ENCODE data around the gene OVOL1. TPM values are rescaled to one million over a fixed set of nuclear protein-coding genes. Genes with fewer than 3 reads are reported as not detected.
A peak's percentile ranks its signal among the peaks of the same experiment; 100 is the strongest.

OVOL1 gene
- total RNA-seq, 3 donors from 2014 or later (not counting 1 experiment from before 2014, with no cell fraction given), result 0.11 to 0.12 TPM; not detected in 1

DNA sequence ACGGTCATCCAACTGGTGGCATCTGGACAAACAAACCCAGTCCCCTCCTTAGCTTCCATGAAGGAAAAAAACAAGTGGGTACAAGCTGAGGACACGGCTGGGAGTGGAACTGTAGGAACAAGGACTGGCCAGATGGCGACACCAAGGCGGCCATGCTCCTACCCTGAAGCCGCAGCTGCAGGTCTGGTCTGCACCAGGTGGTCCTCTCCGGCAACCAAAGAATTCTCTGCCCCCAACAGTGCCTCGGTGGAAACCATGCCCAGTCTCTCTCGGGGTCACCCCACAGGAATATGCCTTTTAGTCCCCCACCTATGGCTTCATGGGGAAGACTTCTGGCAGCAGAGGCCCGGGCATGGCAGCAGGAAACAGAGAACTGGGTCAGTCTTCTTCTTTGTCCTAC, 22.6 kb downstream of the OVOL1 start:
- Mint-ChIP-seq H3K27ac (no peak overlapping the region), H3K27me3 (ENCODE audit: low read depth in 2 of 2) (peaks cover 2 to 9% of the 10 kb centered on the region in 2 donors), H3K9me3 (no peaks in the 10 kb centered on the region), H3K36me3 (no peaks in the 10 kb centered on the region), H3K4me3 (no peak overlapping the region), H3K4me1 (no peaks in the 10 kb centered on the region)
- intact Hi-C loops (cut with micrococcal nuclease), result no loop called here
- no peaks in the 10 kb centered on the region for H3K9me3 ChIP-seq (ENCODE audit: control insufficient read depth, insufficient read depth, low read length)
- TF ChIP-seq, protein P1, sequence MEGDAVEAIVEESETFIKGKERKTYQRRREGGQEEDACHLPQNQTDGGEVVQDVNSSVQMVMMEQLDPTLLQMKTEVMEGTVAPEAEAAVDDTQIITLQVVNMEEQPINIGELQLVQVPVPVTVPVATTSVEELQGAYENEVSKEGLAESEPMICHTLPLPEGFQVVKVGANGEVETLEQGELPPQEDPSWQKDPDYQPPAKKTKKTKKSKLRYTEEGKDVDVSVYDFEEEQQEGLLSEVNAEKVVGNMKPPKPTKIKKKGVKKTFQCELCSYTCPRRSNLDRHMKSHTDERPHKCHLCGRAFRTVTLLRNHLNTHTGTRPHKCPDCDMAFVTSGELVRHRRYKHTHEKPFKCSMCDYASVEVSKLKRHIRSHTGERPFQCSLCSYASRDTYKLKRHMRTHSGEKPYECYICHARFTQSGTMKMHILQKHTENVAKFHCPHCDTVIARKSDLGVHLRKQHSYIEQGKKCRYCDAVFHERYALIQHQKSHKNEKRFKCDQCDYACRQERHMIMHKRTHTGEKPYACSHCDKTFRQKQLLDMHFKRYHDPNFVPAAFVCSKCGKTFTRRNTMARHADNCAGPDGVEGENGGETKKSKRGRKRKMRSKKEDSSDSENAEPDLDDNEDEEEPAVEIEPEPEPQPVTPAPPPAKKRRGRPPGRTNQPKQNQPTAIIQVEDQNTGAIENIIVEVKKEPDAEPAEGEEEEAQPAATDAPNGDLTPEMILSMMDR (IDR thresholded peaks at IDR 0.05), result no peak
- no peaks in the 10 kb centered on the region for H3K36me3 ChIP-seq (ENCODE audit: control insufficient read depth, insufficient read depth, low read length)
- H3K4me3 ChIP-seq (ENCODE audit: low read length), result no peak overlapping the region
- whole genome bisulfite sequencing (ENCODE audit: insufficient coverage), result 84% methylated on average over 9 of the region's 9 CpGs
- H3K27ac ChIP-seq (ENCODE audit: low read length), result no peak overlapping the region
- DNase-seq, result no peak
- ATAC-seq, result no peak
- H3K4me1 ChIP-seq (ENCODE audit: control insufficient read depth, insufficient read depth, low read length), result no peaks in the 10 kb centered on the region
- no peaks in the 10 kb centered on the region for H3K27me3 ChIP-seq (ENCODE audit: control insufficient read depth, insufficient read depth, low read length)

DNA sequence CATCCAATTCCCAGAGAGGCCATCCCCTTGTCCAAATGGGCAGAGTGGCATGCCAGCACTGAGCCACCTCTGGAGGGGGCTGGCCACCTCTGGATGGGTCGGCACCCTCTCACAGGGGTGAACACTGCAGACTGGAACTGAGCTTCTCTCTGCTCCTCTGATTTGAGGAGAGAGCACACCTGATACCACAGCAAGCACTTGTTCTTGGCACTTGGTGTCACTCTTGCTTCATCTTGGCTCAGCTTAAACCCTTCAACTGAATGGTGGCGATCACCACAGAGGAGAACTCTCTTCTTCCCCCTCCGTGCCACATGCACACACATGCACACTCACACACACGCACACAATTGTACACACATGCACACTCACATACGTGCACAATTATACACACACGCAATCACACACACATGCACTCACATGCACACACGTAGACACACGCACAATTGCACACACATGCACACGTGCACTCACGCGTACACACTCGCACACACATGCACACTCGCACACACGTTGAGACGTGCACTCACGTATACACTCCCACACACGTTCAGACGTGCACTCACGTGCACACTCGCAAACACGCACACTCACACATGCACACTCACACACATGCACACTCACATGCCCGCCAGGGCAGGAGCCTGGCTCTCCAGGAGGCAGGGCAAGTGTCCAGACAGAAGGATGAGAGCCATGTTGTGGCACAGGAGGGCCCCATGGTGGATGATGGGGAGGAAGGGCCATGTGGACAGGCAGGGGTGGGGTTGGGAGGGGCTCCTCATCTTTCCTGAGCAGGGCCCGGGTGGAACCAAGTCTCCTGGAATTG, 23.4 kb downstream of the OVOL1 start:
- no peak overlapping the region for H3K27ac Mint-ChIP-seq
- no peaks in the 10 kb centered on the region for H3K4me1 ChIP-seq (ENCODE audit: control insufficient read depth, insufficient read depth, low read length)

DNA sequence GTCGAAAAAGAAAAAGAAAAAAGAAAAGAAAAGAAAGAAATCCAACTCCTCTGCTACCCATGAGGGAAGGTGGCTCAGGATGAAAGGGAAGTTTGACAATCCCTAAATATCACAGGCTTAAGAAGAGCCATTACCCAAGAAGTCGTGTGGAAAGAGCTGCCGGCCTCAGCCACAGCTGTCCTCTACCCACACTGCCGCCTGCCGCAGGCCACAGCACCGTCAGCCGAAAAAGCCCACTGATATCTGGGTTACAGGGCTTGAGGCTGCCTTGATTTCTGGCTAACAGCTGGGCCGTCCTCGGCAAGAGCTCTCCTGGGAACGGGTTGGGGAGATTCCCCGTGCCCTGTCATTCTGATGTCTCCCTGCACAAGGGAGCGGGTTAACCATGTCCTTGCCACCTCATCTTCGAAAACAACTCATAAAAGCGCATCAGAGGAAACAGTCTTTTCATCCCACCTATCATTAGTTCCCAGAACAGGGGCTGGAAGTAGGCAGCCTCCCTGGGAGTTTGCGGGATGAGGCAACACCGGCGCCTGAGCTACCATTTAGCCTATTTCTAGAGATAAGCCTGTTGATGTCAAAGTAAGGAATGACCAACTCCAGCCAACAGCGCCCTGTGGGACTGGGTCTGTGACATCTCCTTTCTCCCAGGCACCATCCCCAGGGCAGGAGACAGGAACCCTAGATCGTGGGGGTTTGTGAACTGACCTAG, 25.1 kb downstream of the OVOL1 start:
- H3K36me3 ChIP-seq (ENCODE audit: control insufficient read depth, insufficient read depth, low read length), result no peaks in the 10 kb centered on the region
- TF ChIP-seq, protein P1 (IDR thresholded peaks at IDR 0.05), result no peak
- no peak overlapping the region for H3K27ac ChIP-seq (ENCODE audit: low read length)
- 91% methylated on average over 17 of the region's 19 CpGs for WGBS (ENCODE audit: insufficient coverage)
- no peaks in the 10 kb centered on the region for H3K9me3 ChIP-seq (ENCODE audit: control insufficient read depth, insufficient read depth, low read length)
- no peak overlapping the region for H3K4me3 Mint-ChIP-seq
- ATAC-seq (no peak), DNase-seq (no peak)
- intact Hi-C loops (cut with micrococcal nuclease), result no loop called here
- H3K27ac Mint-ChIP-seq, result no peak overlapping the region
- no peaks in the 10 kb centered on the region for H3K27me3 ChIP-seq (ENCODE audit: control insufficient read depth, insufficient read depth, low read length)
- H3K4me1 ChIP-seq (ENCODE audit: control insufficient read depth, insufficient read depth, low read length), result peaks cover under 1% of the 10 kb centered on the region
- H3K9me3 Mint-ChIP-seq, result no peaks in the 10 kb centered on the region
- no peak overlapping the region for H3K4me3 ChIP-seq (ENCODE audit: low read length)
- H3K36me3 Mint-ChIP-seq, result no peaks in the 10 kb centered on the region
- H3K27me3 Mint-ChIP-seq (ENCODE audit: low read depth in 2 of 2), result peaks cover 0 to 8% of the 10 kb centered on the region in 2 donors
- H3K4me1 Mint-ChIP-seq, result peaks cover 5% of the 10 kb centered on the region in 2 donors

More for the DNA sequence above, 23.4 kb downstream of the OVOL1 start:
- no peaks in the 10 kb centered on the region for H3K9me3 ChIP-seq (ENCODE audit: control insufficient read depth, insufficient read depth, low read length)
- Mint-ChIP-seq H3K27me3 (ENCODE audit: low read depth in 2 of 2) (peaks cover 0 to 9% of the 10 kb centered on the region in 2 donors), H3K4me1 (no peaks in the 10 kb centered on the region), H3K4me3 (no peak overlapping the region), H3K9me3 (no peaks in the 10 kb centered on the region), H3K36me3 (no peaks in the 10 kb centered on the region)
- WGBS (ENCODE audit: insufficient coverage), result 89% methylated on average over 23 of the region's 23 CpGs
- H3K27ac ChIP-seq (ENCODE audit: low read length), result no peak overlapping the region
- TF ChIP-seq, protein P1 (IDR thresholded peaks at IDR 0.05), result no peak
- ATAC-seq (peak; percentile 21 to 62 (median 55)), DNase-seq (peak in 1 of 2 donors; percentile 60)
- intact Hi-C loops (cut with micrococcal nuclease), result no loop called here
- no peaks in the 10 kb centered on the region for H3K27me3 ChIP-seq (ENCODE audit: control insufficient read depth, insufficient read depth, low read length)
- no peak overlapping the region for H3K4me3 ChIP-seq (ENCODE audit: low read length)
- H3K36me3 ChIP-seq (ENCODE audit: control insufficient read depth, insufficient read depth, low read length), result no peaks in the 10 kb centered on the region

Measured in natural killer cell (primary cell).